ENCODE data around the gene DMXL1. TPM values are rescaled to one million over a fixed set of nuclear protein-coding genes. Genes with fewer than 3 reads are reported as not detected.
"Not testable (repeated sequence)": the region's sequence is repeated elsewhere in the genome, so short reads cannot be mapped to it uniquely, and the experiment has no call there.

DMXL1 gene
- polyA plus RNA-seq, 3 donors, result 50.6 to 54.3 (median 52.0) TPM

- DNase-seq (ENCODE audit: low read depth in 3 of 3, low spot score in 2 of 3), result no peak
Observed at GRCh38 chr5:119191944-119192343, 121.1 kb downstream of the DMXL1 start.

- no peak for DNase-seq (ENCODE audit: low read depth in 3 of 3, low spot score in 2 of 3)
Observed at GRCh38 chr5:119200795-119201194, 129.9 kb downstream of the DMXL1 start.

- DNase-seq (ENCODE audit: low read depth in 3 of 3, low spot score in 2 of 3), result no peak
Observed at GRCh38 chr5:119207105-119207504, 136.2 kb downstream of the DMXL1 start.

- DNase-seq (ENCODE audit: low read depth in 3 of 3, low spot score in 2 of 3), result no peak
Observed at GRCh38 chr5:119212026-119212425, 141.1 kb downstream of the DMXL1 start.

- DNase-seq (ENCODE audit: low read depth in 3 of 3, low spot score in 2 of 3), result no peak
Observed at GRCh38 chr5:119212676-119213075, 141.8 kb downstream of the DMXL1 start.

- DNase-seq (ENCODE audit: low read depth in 3 of 3, low spot score in 2 of 3), result no peak
Observed at GRCh38 chr5:119217183-119217582, 146.3 kb downstream of the DMXL1 start.

GRCh38 chr5:119218830-119219782 lies 148.2 kb downstream of the DMXL1 start:
- no peak for DNase-seq (ENCODE audit: low read depth in 3 of 3, low spot score in 2 of 3)

- DNase-seq (ENCODE audit: low read depth in 3 of 3, low spot score in 2 of 3), result no peak
Observed at GRCh38 chr5:119220576-119221197, 149.8 kb downstream of the DMXL1 start.

- no peak for DNase-seq (ENCODE audit: low read depth in 3 of 3, low spot score in 2 of 3)
Observed at GRCh38 chr5:119221330-119221729, 150.4 kb downstream of the DMXL1 start.

- no peak for DNase-seq (ENCODE audit: low read depth in 3 of 3, low spot score in 2 of 3)
Observed at GRCh38 chr5:119229950-119230349, 159.1 kb downstream of the DMXL1 start.

GRCh38 chr5:119238265-119239118 lies 167.6 kb downstream of the DMXL1 start:
- no peak for DNase-seq (ENCODE audit: low read depth in 3 of 3, low spot score in 2 of 3)

- DNase-seq (ENCODE audit: low read depth in 3 of 3, low spot score in 2 of 3), result no peak
Observed at GRCh38 chr5:119239119-119239417, 168.2 kb downstream of the DMXL1 start.

- not testable (repeated sequence) for DNase-seq (ENCODE audit: low read depth in 3 of 3, low spot score in 2 of 3)
Observed at GRCh38 chr5:119239826-119240225, 168.9 kb downstream of the DMXL1 start.

GRCh38 chr5:119243888-119244287 lies 173.0 kb downstream of the DMXL1 start:
- DNase-seq (ENCODE audit: low read depth in 3 of 3, low spot score in 2 of 3), result no peak

GRCh38 chr5:119250946-119251901 lies 180.3 kb downstream of the DMXL1 start:
- DNase-seq (ENCODE audit: low read depth in 3 of 3, low spot score in 2 of 3), result no peak

- no peak for DNase-seq (ENCODE audit: low read depth in 3 of 3, low spot score in 2 of 3)
Observed at GRCh38 chr5:119255571-119256356, 184.9 kb downstream of the DMXL1 start.

- no peak for DNase-seq (ENCODE audit: low read depth in 3 of 3, low spot score in 2 of 3)
Observed at GRCh38 chr5:119257613-119258012, 186.7 kb downstream of the DMXL1 start.

GRCh38 chr5:119263639-119264038 lies 192.8 kb downstream of the DMXL1 start:
- DNase-seq (ENCODE audit: low read depth in 3 of 3, low spot score in 2 of 3), result no peak

GRCh38 chr5:119264186-119264585 lies 193.3 kb downstream of the DMXL1 start:
- no peak for DNase-seq (ENCODE audit: low read depth in 3 of 3, low spot score in 2 of 3)

All from right renal cortex interstitium (tissue), 3 donors.